HG03575 (cell line): Measurements from ENCODE around the gene TSACC.
"Not testable (repeated sequence)": the region's sequence is repeated elsewhere in the genome, so short reads cannot be mapped to it uniquely, and the experiment has no call there.

ENCODE experiments used
- ATAC-seq: cut with Tn5 transposase; IDR thresholded peaks from one replicate; pipeline ENCODE4 v1.9.1; 2021; ENCODE audit not compliant: unreplicated experiment, insufficient number of reproducible peaks, low FRiP score; ENCODE audit errors: extremely low read depth

TSACC gene

DNA sequence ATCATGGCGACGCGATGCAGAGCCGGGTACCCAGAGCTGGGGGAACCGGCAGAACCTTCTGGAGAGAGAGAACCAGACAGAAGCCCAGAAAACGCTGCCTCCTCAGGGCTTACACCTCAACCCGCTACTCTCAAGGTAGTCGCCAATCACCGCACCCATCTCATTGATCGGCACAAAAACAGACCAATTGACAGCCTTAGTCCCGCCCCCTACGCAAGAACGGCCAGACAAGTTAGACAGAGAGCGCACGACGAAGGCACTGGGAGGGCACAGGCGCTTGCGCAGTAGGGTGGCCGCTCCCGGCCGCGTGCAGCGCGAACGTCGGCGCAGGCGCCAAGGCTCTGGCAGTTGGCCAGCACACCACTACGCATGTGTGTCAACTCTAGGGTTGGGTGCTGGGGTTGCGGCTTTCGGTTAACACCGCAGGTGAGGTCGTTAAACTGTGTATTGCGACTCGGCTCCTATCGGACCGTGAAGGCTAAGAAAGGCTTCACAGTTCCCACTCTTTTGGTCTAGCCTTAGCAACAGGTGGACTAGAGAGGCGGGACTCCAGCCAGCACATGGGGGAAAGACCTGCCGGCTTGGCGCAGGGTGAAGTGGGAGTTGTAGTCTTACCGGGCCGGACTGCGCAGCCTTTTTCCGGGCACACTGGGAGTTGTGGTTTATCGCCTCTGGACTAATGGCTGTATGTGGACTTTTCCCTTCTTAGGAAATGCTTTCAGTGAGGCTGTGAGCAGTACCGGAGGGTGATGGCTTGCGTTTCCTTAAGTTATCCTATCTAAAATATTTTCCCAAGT lies at the start of gene TSACC, which contains the start of gene CCT3:
TSACC (plus strand) TSS at position 347 of the 797 bp plus-strand sequence. CDS start 1,232 bp downstream, outside the sequence.
CCT3 (minus strand) TSS at position 113 of the 797 bp plus-strand sequence; CDS start at position 5, 108 bp downstream.
- peak; percentile 71 for ATAC-seq

DNA sequence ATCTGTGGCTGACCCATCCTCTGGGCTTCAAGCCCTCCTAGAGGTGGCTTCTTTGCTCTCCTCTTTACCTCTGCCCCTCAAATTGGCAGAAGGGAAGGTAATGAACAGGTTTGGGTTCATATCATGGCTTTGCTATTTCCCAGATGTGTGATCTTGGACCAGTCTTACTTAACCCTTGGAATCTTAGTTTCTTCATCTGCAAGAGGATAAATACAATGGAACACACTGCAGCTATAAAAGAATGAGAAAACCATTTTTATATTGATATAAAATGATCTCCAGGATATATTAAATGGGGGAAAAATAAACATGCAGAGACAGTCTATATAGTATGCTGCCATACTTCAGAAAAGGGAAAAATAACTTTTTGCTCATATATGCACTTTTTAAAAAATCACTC lies 48.5 kb upstream of the TSACC start:
- no peak for ATAC-seq

DNA sequence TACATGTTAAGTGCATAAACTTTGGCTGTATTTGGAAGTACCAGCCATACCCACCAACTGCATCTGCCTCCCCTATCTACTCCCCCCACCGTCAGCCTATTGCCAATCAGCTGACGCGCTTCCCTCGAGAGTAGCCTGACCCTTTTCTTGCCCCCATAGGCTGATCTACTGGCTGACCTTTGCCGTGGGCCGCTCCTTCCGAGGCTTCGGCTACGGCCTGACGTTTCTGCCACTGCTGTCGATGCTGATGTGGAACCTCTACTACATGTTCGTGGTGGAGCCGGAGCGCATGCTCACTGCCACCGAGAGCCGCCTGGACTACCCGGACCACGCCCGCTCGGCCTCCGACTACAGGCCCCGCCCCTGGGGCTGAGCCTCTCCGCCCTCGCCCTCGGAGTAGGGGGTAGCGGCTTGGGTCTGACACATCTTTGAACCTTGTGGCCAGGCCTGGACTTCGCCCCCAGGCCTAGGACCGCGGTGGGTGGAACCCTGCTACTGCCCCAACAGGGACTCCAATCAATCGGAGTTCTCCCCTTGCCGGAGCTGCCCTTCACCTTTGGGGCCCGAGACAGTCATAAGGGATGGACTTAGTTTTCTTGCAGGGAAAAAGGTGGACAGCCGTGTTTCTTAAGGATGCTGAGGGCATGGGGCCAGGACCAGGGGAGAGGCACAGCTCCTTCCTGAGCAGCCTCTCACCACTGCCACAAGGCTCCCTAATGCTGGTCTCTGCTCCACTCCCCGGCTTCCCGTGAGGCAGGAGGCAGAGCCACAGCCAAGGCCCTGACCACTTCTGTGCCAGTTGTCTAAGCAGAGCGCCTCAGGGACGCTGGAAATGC lies 46.9 kb upstream of the TSACC start:
- no peak for ATAC-seq

- no peak for ATAC-seq
Measured at GRCh38 chr1:156293098-156293434, 45.3 kb upstream of the TSACC start.

DNA sequence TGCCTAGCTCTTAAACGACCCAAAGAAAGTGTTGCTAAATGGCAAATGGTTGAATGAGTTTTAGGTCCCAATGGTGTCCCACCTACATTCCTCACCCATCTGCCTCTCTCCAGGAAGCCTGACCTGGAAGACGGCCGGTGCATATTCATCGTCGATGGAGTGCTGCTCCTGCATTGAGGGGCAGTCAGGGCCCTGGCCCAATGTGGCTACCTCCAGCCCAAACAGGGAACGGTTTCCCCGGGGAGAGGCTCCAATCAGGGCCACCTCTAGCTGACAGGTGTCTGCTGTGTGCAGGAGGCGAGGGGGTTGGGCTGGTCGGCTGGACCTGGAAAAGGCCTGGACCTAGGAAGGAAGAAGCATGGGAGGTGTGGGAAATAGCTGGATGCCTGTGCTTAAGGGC lies 44.4 kb upstream of the TSACC start:
- ATAC-seq, result no peak

DNA sequence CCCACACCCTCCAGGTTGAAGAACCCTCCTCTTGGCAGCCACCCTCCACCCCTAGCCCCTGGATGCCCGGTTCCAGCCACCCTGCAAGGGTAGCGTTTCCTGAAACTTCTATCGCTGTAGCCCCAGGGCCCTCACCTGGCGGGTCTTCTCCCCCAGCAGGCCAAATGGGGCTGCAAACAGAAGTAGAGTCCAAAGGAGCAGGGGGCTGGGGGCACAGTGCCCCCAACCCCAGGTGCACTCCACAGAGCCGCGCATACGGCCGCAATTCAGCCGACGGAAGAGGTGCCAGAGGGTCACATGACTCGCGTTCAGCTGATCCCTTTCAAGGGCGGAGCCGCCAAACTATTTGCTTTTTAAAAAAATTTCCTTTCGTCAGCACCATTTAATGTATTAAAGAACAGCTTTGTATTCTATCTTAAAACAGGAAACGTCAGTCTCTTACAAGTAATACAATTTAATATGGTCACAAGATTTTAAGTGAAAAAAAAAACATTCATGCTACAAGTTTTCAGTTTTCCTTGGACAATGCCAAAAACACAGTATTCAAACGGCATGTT lies 42.9 kb upstream of the TSACC start, which contains the start of gene GLMP:
GLMP (minus strand) TSS at position 289 of the 557 bp plus-strand sequence; CDS start at position 255, 34 bp downstream.
- ATAC-seq, result no peak

- no peak for ATAC-seq
Measured at GRCh38 chr1:156298852-156299357, 39.4 kb upstream of the TSACC start, which contains the start of gene VHLL. VHLL (minus strand) TSS chr1:156299307; CDS start chr1:156299189, 118 bp downstream.

DNA sequence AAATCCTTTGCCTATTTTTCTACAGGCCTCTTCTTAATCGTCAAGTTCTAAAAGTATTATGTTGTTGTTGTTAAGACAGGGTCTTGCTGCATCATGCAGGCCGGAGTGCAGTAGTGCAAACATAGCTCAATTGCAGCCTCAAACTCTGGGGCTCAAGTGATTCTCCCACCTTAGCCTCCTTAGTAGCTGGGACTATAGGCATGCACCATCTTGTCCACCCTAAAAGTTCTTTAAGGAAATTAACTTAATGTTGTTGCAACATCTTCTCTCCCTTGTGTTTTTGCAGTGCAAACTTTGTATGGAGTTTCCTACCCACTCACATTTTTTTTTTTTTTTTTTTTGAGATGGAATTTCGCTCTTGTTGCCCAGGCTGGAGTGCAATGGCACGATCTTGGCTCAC lies 35.1 kb upstream of the TSACC start:
- no peak for ATAC-seq

DNA sequence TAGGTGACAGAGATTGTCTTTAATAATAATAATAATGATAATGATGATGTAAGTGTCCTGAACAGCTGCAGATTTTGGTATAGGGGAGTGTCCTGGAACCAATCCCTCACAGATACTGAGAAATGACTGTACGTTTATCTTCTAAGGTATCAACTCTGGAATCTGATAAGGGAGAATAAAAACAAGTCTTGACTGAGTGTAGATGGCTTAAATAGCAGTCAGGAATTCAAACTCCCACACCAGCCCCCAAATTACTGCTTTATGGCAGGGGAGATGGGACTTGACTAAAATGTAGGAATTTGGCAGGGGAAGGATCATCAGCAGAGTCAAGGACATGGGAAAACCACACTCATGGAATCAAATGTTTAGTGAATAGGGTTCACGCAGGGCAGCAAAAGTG lies 33.1 kb upstream of the TSACC start:
- ATAC-seq, result no peak

GRCh38 chr1:156308078-156308477 lies 30.2 kb upstream of the TSACC start:
- ATAC-seq, result no peak

GRCh38 chr1:156310962-156311361 lies 27.4 kb upstream of the TSACC start:
- no peak for ATAC-seq

DNA sequence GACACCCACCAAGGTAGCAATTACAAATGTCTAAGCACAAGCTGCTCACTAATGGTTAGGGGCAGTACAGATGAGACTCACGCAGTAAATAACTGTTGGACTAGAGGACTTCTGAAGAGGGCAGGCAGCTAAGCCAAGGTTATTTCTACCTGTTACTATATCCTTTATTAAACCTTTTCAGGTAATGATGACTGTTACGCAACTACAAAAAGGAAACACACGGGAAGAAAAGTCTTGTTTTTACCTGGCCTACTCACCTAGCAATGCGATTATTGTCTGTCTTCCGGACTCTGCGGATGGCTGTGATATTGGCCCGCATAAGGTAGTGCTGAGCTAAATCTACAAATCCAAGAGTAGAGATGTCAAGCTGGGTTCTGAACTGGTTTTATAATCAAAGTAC lies 21.4 kb upstream of the TSACC start:
- ATAC-seq, result no peak

DNA sequence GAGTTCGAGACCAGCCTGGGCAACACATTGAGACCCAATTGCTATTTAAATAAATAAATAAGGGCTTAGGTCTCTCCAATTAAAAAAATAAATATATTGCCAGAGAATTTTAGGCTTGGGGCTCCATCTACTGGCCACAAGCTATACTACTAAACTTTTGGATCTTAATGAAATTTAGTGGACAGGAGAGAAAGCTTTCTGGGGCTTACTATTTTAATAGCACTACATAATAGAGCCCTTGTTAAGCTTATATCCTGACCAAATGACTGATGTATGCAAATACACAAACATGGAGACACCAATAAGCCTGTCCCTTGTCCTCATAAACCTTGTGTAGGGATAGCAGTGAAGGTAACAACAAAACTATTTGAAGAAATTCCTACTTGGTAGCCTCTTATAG lies 18.7 kb upstream of the TSACC start:
- no peak for ATAC-seq

DNA sequence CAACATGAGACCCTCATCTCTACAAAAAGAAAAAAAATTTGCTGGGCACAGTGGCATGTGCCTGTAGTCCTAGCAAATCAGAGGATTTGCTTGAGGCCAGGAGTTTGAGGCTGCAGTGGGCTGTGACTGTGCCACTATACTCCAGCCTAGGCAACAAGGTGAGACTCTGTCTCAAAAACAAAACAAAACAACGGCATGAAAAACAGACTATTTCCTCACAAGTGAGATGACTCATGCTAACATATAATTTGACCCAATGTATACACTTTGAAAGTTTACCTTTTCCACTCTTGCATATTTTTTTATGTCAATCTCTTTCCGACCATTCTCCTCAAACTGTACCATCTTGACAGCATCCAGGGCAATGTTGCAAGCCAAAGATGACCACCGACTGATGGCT lies 17.8 kb upstream of the TSACC start:
- no peak for ATAC-seq

DNA sequence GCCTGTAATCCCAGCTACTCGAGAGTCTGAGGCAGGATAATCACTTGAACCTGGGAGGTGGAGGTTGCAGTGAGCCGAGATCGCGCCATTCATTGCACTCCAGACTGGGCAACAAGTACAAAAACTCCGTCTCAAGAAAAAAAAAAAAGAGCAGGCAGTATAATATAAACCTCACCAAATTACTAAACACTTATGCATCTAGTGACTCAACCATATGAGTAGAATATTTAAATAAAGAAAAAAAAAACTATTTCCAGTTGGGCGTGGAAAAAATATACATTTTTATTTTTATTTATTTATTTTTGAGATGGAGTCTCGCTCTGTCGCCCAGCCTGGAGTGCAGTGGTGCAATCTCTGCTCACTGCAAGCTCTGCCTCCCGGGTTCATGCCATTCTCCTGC lies 15.1 kb upstream of the TSACC start:
- ATAC-seq, result not testable (repeated sequence)

DNA sequence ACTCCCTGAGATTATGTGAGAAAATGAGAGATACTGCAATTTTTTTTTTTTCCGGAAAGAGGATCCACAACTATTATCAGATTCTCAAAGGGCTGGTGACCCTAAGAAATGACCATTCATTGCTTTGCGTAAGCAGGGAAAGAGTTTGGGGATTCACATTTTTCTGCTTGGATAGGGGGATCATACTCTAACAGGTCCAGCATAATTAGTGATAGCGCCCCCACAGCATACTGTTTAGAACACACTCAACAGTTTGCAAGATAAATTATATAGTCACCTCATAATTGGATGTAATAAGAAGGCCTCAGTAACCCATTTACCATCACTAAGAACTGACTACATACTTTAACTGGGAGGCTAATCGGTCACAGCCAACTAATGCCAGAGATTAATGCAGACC lies 2.1 kb upstream of the TSACC start:
- ATAC-seq, result no peak

GRCh38 chr1:156337052-156337887 lies 1.1 kb upstream of the TSACC start:
- ATAC-seq, result no peak

- no peak for ATAC-seq
Measured at GRCh38 chr1:156337888-156338179, 492 bp upstream of the TSACC start.
